ENCODE results near the gene CASP5.

GRCh38 chr11:105007463-105007862 lies 15.5 kb downstream of the CASP5 start:
- TF ChIP-seq GATA2 (IDR thresholded peaks at IDR 0.05; ENCODE audit: low read depth, low read length): no peak
- no peak for TF ChIP-seq GATA3 (IDR thresholded peaks at IDR 0.05; ENCODE audit: low read depth, low read length)

Data from SH-SY5Y (cell line).